ENCODE results near the gene MFAP1. TPM values are rescaled to one million over a fixed set of nuclear protein-coding genes. Genes with fewer than 3 reads are reported as not detected.

Gene MFAP1
- total RNA-seq, 2 donors from 2014 or later: 6.8 to 20.8 TPM

DNA sequence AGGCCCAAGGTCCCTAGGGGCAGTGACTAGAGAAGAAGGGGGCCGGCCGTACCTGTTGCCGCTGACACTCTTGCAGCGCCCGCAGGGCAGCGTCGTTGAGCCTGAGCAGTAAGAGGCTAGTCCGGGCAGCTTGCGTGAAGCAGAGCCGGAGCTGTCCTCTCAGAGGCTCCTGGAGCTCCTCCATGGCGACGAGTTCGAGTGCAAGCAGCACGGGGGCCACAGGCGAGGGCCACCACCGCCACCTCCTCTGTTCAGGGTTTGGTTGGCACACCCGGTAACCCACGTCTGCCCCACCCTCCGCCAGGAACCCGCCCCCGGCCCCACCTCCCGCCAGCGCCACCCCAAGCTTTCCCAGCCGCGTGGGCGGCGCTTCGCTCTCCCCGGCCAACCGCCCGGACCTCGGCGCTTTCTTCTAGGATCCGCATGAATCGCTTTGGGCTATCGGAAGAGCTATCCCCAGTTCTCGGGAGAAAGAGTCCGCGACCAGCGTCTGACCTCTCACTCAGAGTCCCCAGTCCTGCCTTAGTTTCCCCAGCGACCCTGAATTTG, 47.7 kb downstream of the MFAP1 start, which contains the start of gene ELL3:
Gene ELL3, minus strand, starts transcription at position 249 of the 549 bp plus-strand sequence. Its CDS starts 65 bp downstream, at position 184.
- Histone ChIP-seq H3K4me1 (ENCODE audit: control insufficient read depth in 1 of 2, low read depth in 2 of 2) (peaks cover 3 to 20% of the 10 kb centered on the region in 2 donors), H3K36me3 (peaks cover 3% of the 10 kb centered on the region), H3K27ac (peak within 1 kb of the TSS; percentile 85 to 91), H3K27me3 (replicated peaks; ENCODE audit: insufficient read depth) (no peaks in the 10 kb centered on the region), H3K9me3 (no peaks in the 10 kb centered on the region), H3K4me3 (peak within 1 kb of the TSS; percentile 81)
- DNase-seq (ENCODE audit: low spot score) (no peak), ATAC-seq (ENCODE audit: insufficient number of reproducible peaks, low FRiP score, low read depth) (peak; percentile 62)
- TF ChIP-seq, protein P1, sequence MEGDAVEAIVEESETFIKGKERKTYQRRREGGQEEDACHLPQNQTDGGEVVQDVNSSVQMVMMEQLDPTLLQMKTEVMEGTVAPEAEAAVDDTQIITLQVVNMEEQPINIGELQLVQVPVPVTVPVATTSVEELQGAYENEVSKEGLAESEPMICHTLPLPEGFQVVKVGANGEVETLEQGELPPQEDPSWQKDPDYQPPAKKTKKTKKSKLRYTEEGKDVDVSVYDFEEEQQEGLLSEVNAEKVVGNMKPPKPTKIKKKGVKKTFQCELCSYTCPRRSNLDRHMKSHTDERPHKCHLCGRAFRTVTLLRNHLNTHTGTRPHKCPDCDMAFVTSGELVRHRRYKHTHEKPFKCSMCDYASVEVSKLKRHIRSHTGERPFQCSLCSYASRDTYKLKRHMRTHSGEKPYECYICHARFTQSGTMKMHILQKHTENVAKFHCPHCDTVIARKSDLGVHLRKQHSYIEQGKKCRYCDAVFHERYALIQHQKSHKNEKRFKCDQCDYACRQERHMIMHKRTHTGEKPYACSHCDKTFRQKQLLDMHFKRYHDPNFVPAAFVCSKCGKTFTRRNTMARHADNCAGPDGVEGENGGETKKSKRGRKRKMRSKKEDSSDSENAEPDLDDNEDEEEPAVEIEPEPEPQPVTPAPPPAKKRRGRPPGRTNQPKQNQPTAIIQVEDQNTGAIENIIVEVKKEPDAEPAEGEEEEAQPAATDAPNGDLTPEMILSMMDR (IDR thresholded peaks at IDR 0.05): no peak

DNA sequence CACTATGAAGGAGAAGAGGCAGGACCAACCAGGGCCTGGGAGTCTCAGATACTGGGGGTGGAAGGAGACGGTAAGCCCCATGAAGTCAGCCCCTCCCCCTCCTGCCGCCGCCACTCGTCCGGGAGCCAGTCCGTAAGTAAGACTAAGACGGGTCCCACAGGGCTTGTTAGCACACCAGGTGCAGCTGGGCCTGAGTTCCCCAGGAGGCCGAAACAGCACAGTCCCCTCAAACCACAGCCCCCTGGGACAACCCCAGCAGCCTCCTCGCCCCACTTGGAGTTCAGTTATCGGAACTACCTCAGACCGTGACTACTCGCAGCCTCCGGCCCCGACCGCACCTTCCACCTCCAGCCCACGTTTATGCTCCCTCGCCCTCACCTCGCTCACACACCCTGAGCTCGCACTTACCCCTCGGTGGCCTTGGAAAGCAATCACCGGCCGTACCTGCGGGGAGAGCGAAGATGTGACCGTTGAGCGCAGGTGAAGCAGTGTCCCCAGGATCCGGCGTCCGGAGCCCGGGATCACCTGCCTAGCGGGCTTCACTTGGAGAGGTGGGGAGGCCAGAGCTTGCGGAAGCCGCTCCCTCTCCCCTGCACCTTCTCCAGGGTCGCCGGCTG, 48.3 kb downstream of the MFAP1 start:
- ATAC-seq (ENCODE audit: insufficient number of reproducible peaks, low FRiP score, low read depth) (no peak), DNase-seq (ENCODE audit: low spot score) (no peak)
- TF ChIP-seq, protein P1 (IDR thresholded peaks at IDR 0.05): no peak

DNA sequence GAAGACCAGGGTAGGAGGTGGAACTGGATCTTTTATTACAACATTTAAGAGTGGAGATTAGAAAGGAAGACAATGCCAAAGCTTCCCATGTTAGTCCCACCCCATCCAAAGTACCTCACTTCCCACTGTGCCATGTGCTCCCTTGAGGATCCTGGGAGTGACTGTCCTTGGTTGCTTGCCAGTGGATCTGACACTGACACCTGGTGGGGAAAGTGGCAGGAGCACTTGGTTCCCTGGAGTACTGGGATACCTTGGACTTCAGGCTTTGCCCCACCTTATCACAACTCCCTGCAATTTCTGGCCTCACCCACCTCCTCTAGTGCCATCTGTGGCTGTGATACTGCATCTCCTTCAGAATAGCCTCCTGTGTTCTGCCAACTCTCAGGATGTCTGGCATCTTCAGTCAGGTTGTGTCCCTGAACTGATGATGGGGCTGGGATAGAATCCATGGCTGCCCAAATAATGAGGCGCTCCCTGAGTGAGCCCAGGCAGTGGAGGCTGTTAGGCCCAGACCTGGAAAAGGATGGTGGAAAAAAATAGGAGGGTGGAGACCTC, 49.0 kb downstream of the MFAP1 start:
- Histone ChIP-seq H3K27me3 (replicated peaks; ENCODE audit: insufficient read depth) (no peaks in the 10 kb centered on the region), H3K36me3 (peaks cover 16% of the 10 kb centered on the region), H3K27ac (peak overlapping the region; percentile 85 to 91), H3K9me3 (no peaks in the 10 kb centered on the region), H3K4me3 (no peak overlapping the region), H3K4me1 (ENCODE audit: control insufficient read depth in 1 of 2, low read depth in 2 of 2) (peaks cover 3 to 20% of the 10 kb centered on the region in 2 donors)
- TF ChIP-seq, protein P1 (IDR thresholded peaks at IDR 0.05): no peak
- no peak for ATAC-seq (ENCODE audit: insufficient number of reproducible peaks, low FRiP score, low read depth)
- no peak for DNase-seq (ENCODE audit: low spot score)

More for the DNA sequence above, 48.3 kb downstream of the MFAP1 start:
- H3K9me3 ChIP-seq: no peaks in the 10 kb centered on the region
- H3K4me1 ChIP-seq (ENCODE audit: control insufficient read depth in 1 of 2, low read depth in 2 of 2): peaks cover 3 to 20% of the 10 kb centered on the region in 2 donors
- no peaks in the 10 kb centered on the region for H3K27me3 ChIP-seq (replicated peaks; ENCODE audit: insufficient read depth)
- H3K27ac ChIP-seq: peak overlapping the region; percentile 85 to 91
- peaks cover 9% of the 10 kb centered on the region for H3K36me3 ChIP-seq
- peak overlapping the region; percentile 81 for H3K4me3 ChIP-seq

DNA sequence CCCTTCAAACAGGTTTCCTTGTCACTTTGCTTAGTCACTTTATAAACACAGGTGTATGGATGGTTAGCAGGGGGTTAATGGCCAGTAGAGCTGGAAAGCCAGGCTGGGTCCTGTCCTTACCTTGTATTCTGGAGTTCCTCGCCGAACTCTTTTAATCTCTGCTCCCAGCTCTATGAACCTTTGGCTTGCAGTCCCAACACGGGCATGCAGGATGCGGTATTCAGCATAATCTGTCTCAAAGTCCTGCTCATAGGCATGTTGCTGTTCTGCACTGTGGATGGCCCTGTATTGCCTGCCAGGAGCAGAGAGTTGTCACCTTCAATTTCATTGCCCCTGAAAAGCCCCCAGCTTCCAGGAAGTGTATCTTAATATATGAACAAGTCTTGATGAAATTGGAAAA, 50.4 kb downstream of the MFAP1 start:
- Histone ChIP-seq H3K36me3 (peaks cover 22% of the 10 kb centered on the region), H3K9me3 (no peaks in the 10 kb centered on the region), H3K4me1 (ENCODE audit: control insufficient read depth in 1 of 2, low read depth in 2 of 2) (peaks cover 3 to 20% of the 10 kb centered on the region in 2 donors), H3K4me3 (no peak overlapping the region), H3K27me3 (replicated peaks; ENCODE audit: insufficient read depth) (no peaks in the 10 kb centered on the region), H3K27ac (peak overlapping the region in 1 of 2 donors; percentile 85)
- TF ChIP-seq, protein P1 (IDR thresholded peaks at IDR 0.05): no peak
- ATAC-seq (ENCODE audit: insufficient number of reproducible peaks, low FRiP score, low read depth) (no peak), DNase-seq (ENCODE audit: low spot score) (no peak)

DNA sequence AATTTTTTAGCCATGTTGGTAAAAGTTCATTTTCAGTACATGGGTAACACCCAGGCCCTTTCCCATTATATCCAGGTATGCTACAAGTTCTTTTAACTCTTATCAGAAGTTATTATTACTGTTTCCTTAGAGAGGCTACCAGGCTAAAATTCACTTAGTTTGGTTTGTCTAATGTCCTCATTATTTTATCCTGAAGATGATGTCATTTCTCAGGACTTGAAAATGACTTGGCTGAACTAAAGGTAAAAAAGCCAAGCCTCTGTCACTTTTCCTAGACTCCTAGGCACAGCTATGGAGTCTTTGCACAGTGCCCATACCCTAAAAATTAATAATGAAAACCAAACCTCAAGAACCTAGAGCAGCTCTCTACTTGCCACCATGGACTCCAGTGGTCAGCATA, 51.9 kb downstream of the MFAP1 start:
- Histone ChIP-seq H3K36me3 (peaks cover 37% of the 10 kb centered on the region), H3K27me3 (replicated peaks; ENCODE audit: insufficient read depth) (no peaks in the 10 kb centered on the region), H3K9me3 (no peaks in the 10 kb centered on the region), H3K4me3 (no peak overlapping the region), H3K4me1 (ENCODE audit: control insufficient read depth in 1 of 2, low read depth in 2 of 2) (peaks cover 3 to 14% of the 10 kb centered on the region in 2 donors), H3K27ac (no peak overlapping the region)
- ATAC-seq (ENCODE audit: insufficient number of reproducible peaks, low FRiP score, low read depth) (no peak), DNase-seq (ENCODE audit: low spot score) (no peak)
- TF ChIP-seq, protein P1 (IDR thresholded peaks at IDR 0.05): no peak

Measured in thoracic aorta (tissue), 2 donors.